ENCODE results near the gene RBM44.

The RBM44 gene

GRCh38 chr2:237874585-237875161, 76.1 kb downstream of the RBM44 start:
- H3K4me2 ChIP-seq (ENCODE audit: low read depth, low read length), result no peak overlapping the region
- DNase-seq, result no peak
- H3K4me3 ChIP-seq (ENCODE audit: low read length), result no peak overlapping the region
- no peak overlapping the region for H3K27ac ChIP-seq (ENCODE audit: low read length)
- no peaks in the 10 kb centered on the region for H4K20me1 ChIP-seq (ENCODE audit: insufficient read depth, low read length)
- no peaks in the 10 kb centered on the region for H3K36me3 ChIP-seq (replicated peaks; ENCODE audit: insufficient read depth, low read length)
- no peaks in the 10 kb centered on the region for H3K9me2 ChIP-seq (replicated peaks; ENCODE audit: insufficient read depth, low read length)
- no peak overlapping the region for H2AFZ ChIP-seq (ENCODE audit: low read length)
- H3K27me3 ChIP-seq (replicated peaks; ENCODE audit: insufficient read depth, low read length), result no peaks in the 10 kb centered on the region
- no peaks in the 10 kb centered on the region for H3K79me2 ChIP-seq (ENCODE audit: low read length)
- no peaks in the 10 kb centered on the region for H3K4me1 ChIP-seq (ENCODE audit: low read length)
- H3F3A ChIP-seq (ENCODE audit: insufficient read depth, low read length), result no peaks in the 10 kb centered on the region
- no peak overlapping the region for H3K9ac ChIP-seq (ENCODE audit: low read length)
- no peaks in the 10 kb centered on the region for H3K9me3 ChIP-seq (replicated peaks; ENCODE audit: insufficient read depth, low read length)
- TF ChIP-seq CTCF (IDR thresholded peaks at IDR 0.05; ENCODE audit: low read length) (no peak), EZH2 (optimal IDR thresholded peaks at IDR 0.05; ENCODE audit: low read depth, low read length) (no peak), EZH2phosphoT487 (IDR thresholded peaks at IDR 0.05; ENCODE audit: low read length) (no peak)

- DNase-seq, result no peak
- no peaks in the 10 kb centered on the region for H3K9me2 ChIP-seq (replicated peaks; ENCODE audit: insufficient read depth, low read length)
- no peaks in the 10 kb centered on the region for H3F3A ChIP-seq (ENCODE audit: insufficient read depth, low read length)
- H3K27ac ChIP-seq (ENCODE audit: low read length), result no peak overlapping the region
- no peaks in the 10 kb centered on the region for H3K4me1 ChIP-seq (ENCODE audit: low read length)
- H3K4me3 ChIP-seq (ENCODE audit: low read length), result no peak overlapping the region
- no peaks in the 10 kb centered on the region for H3K9me3 ChIP-seq (replicated peaks; ENCODE audit: insufficient read depth, low read length)
- no peak overlapping the region for H3K9ac ChIP-seq (ENCODE audit: low read length)
- H3K4me2 ChIP-seq (ENCODE audit: low read depth, low read length), result no peak overlapping the region
- TF ChIP-seq CTCF (IDR thresholded peaks at IDR 0.05; ENCODE audit: low read length) (no peak), EZH2 (optimal IDR thresholded peaks at IDR 0.05; ENCODE audit: low read depth, low read length) (no peak), EZH2phosphoT487 (IDR thresholded peaks at IDR 0.05; ENCODE audit: low read length) (no peak)
- no peaks in the 10 kb centered on the region for H3K36me3 ChIP-seq (replicated peaks; ENCODE audit: insufficient read depth, low read length)
- H2AFZ ChIP-seq (ENCODE audit: low read length), result no peak overlapping the region
- H4K20me1 ChIP-seq (ENCODE audit: insufficient read depth, low read length), result no peaks in the 10 kb centered on the region
- H3K27me3 ChIP-seq (replicated peaks; ENCODE audit: insufficient read depth, low read length), result no peaks in the 10 kb centered on the region
- no peaks in the 10 kb centered on the region for H3K79me2 ChIP-seq (ENCODE audit: low read length)
Observed at GRCh38 chr2:237875256-237876060, 76.9 kb downstream of the RBM44 start.

GRCh38 chr2:237876061-237876526, 77.5 kb downstream of the RBM44 start:
- Histone ChIP-seq H3K4me1 (ENCODE audit: low read length) (no peaks in the 10 kb centered on the region), H3K9me3 (replicated peaks; ENCODE audit: insufficient read depth, low read length) (no peaks in the 10 kb centered on the region), H3K79me2 (ENCODE audit: low read length) (no peaks in the 10 kb centered on the region), H3K27ac (ENCODE audit: low read length) (no peak overlapping the region), H4K20me1 (ENCODE audit: insufficient read depth, low read length) (no peaks in the 10 kb centered on the region), H3F3A (ENCODE audit: insufficient read depth, low read length) (no peaks in the 10 kb centered on the region), H3K4me3 (ENCODE audit: low read length) (no peak overlapping the region), H3K9me2 (replicated peaks; ENCODE audit: insufficient read depth, low read length) (no peaks in the 10 kb centered on the region), H3K9ac (ENCODE audit: low read length) (no peak overlapping the region), H3K36me3 (replicated peaks; ENCODE audit: insufficient read depth, low read length) (no peaks in the 10 kb centered on the region), H2AFZ (ENCODE audit: low read length) (no peak overlapping the region), H3K4me2 (ENCODE audit: low read depth, low read length) (no peak overlapping the region), H3K27me3 (replicated peaks; ENCODE audit: insufficient read depth, low read length) (no peaks in the 10 kb centered on the region)
- DNase-seq, result no peak
- TF ChIP-seq EZH2phosphoT487 (IDR thresholded peaks at IDR 0.05; ENCODE audit: low read length), result no peak
- no peak for TF ChIP-seq EZH2 (optimal IDR thresholded peaks at IDR 0.05; ENCODE audit: low read depth, low read length)
- no peak for TF ChIP-seq CTCF (IDR thresholded peaks at IDR 0.05; ENCODE audit: low read length)

All from MM.1S (cell line).